ENCODE data around the gene RAD9A.

RAD9A gene

GRCh38 chr11:67442504-67443404, 51.0 kb downstream of the RAD9A start:
- FAIRE-seq, result no peak

- FAIRE-seq, result no peak
Measured at GRCh38 chr11:67445515-67445914, 53.7 kb downstream of the RAD9A start.

All from colon (tissue), 2 donors.